ENCODE measurements around the gene VPS37C. TPM values are rescaled to one million over a fixed set of nuclear protein-coding genes. Genes with fewer than 3 reads are reported as not detected.
"Not testable (repeated sequence)": the region's sequence is repeated elsewhere in the genome, so short reads cannot be mapped to it uniquely, and the experiment has no call there.

VPS37C gene
- total RNA-seq (10 to 100 TPM; 14.8 to 35.8 TPM), polyA plus RNA-seq (10 to 100 TPM; 20.7 to 23.9 TPM)
- long read RNA-seq, donor 1, transcript VPS37C-201 (5 exons, 2,865 nt) = major isoform, 9 of 9 reads
- long read RNA-seq, donor 1, partial matches to known transcripts = 0 of 9 reads
- long read RNA-seq, donor 1, other reads (novel, unspliced or antisense) = 0 of 9 reads
- long read RNA-seq, donor 2, partial matches to known transcripts = 0 of 4 reads
- long read RNA-seq, donor 2, other reads (novel, unspliced or antisense) = 0 of 4 reads
- long read RNA-seq, donor 3, transcript VPS37C-201 (5 exons, 2,865 nt) = major isoform, 5 of 5 reads
- long read RNA-seq, donor 3, partial matches to known transcripts = 0 of 5 reads
- long read RNA-seq, donor 3, other reads (novel, unspliced or antisense) = 0 of 5 reads
- long read RNA-seq, donor 4, transcript VPS37C-201 (5 exons, 2,865 nt) = major isoform, 6 of 6 reads
- long read RNA-seq, donor 4, partial matches to known transcripts = 0 of 6 reads
- long read RNA-seq, donor 4, other reads (novel, unspliced or antisense) = 0 of 6 reads
- long read RNA-seq, donor 5, transcript VPS37C-201 (5 exons, 2,865 nt) = major isoform, 10 of 11 reads
- long read RNA-seq, donor 5, partial matches to known transcripts = 0 of 11 reads
- long read RNA-seq, donor 5, other reads (novel, unspliced or antisense) = 0 of 11 reads

- H3K27me3 ChIP-seq (ENCODE audit: control insufficient read depth in 3 of 3, insufficient read depth in 3 of 3, low read length in 2 of 3) = no peaks in the 10 kb centered on the region
- WGBS, 2 donors = 0% methylated on average over 63 to 85 of the region's 85 CpGs
- peaks cover 3 to 17% (median 4%) of the 10 kb centered on the region in 5 donors for H3K4me1 ChIP-seq (ENCODE audit: control insufficient read depth in 5 of 5, insufficient read depth in 5 of 5, low read length in 5 of 5)
- no peak for TF ChIP-seq CTCF (IDR thresholded peaks at IDR 0.05; ENCODE audit: control extremely low read depth, extremely low read depth)
- peak; percentile 96 for ATAC-seq (ENCODE audit: insufficient read depth, low FRiP score)
- H3K36me3 ChIP-seq (ENCODE audit: control insufficient read depth in 4 of 4, insufficient read depth in 4 of 4, low read length in 4 of 4) = peaks cover 0 to 2% (median 0%) of the 10 kb centered on the region in 4 donors
- no peaks in the 10 kb centered on the region for H3K9me3 ChIP-seq (ENCODE audit: control insufficient read depth in 4 of 4, insufficient read depth in 3 of 4, low read length in 3 of 4)
- peak within 1 kb of the TSS; percentile 94 to 99 for H3K27ac ChIP-seq (ENCODE audit: low read depth in 1 of 2, low read length in 1 of 2)
- peak within 1 kb of the TSS; percentile 52 to 82 for H3K9ac ChIP-seq (ENCODE audit: insufficient read depth in 1 of 2, low read length in 2 of 2)
- DNase-seq = peak; percentile 91 to 93 (median 91)
- H3K4me3 ChIP-seq = peak within 1 kb of the TSS; percentile 78
Measured at GRCh38 chr11:61161190-61162091, at the start of gene VPS37C. TSS of gene VPS37C (minus strand) at chr11:61161426. CDS start at chr11:61138829, 22,597 bp downstream.

GRCh38 chr11:61210629-61211028 lies 49.4 kb upstream of the VPS37C start:
- not testable (repeated sequence) for H3K9ac ChIP-seq (ENCODE audit: insufficient read depth in 1 of 2, low read length in 2 of 2); DNase-seq; H3K4me3 ChIP-seq; H3K27ac ChIP-seq (ENCODE audit: low read depth in 1 of 2, low read length in 1 of 2); H3K36me3 ChIP-seq (ENCODE audit: control insufficient read depth in 4 of 4, insufficient read depth in 4 of 4, low read length in 4 of 4); H3K27me3 ChIP-seq (ENCODE audit: control insufficient read depth in 3 of 3, insufficient read depth in 3 of 3, low read length in 2 of 3); H3K9me3 ChIP-seq (ENCODE audit: control insufficient read depth in 4 of 4, insufficient read depth in 3 of 4, low read length in 3 of 4); ATAC-seq (ENCODE audit: insufficient read depth, low FRiP score); H3K4me1 ChIP-seq (ENCODE audit: control insufficient read depth in 5 of 5, insufficient read depth in 5 of 5, low read length in 5 of 5)
- WGBS, 2 donors = no CpG with 5 or more reads among the region's 6 CpGs

GRCh38 chr11:61207636-61208310 lies 46.5 kb upstream of the VPS37C start:
- WGBS, 2 donors = no CpG with 5 or more reads among the region's 9 CpGs
- not testable (repeated sequence) for H3K9me3 ChIP-seq (ENCODE audit: control insufficient read depth in 4 of 4, insufficient read depth in 3 of 4, low read length in 3 of 4); H3K27me3 ChIP-seq (ENCODE audit: control insufficient read depth in 3 of 3, insufficient read depth in 3 of 3, low read length in 2 of 3); H3K9ac ChIP-seq (ENCODE audit: insufficient read depth in 1 of 2, low read length in 2 of 2); H3K27ac ChIP-seq (ENCODE audit: low read depth in 1 of 2, low read length in 1 of 2); H3K4me3 ChIP-seq; H3K4me1 ChIP-seq (ENCODE audit: control insufficient read depth in 5 of 5, insufficient read depth in 5 of 5, low read length in 5 of 5); H3K36me3 ChIP-seq (ENCODE audit: control insufficient read depth in 4 of 4, insufficient read depth in 4 of 4, low read length in 4 of 4); ATAC-seq (ENCODE audit: insufficient read depth, low FRiP score); DNase-seq

- H3K4me1 ChIP-seq (ENCODE audit: control insufficient read depth in 5 of 5, insufficient read depth in 5 of 5, low read length in 5 of 5); H3K4me3 ChIP-seq; DNase-seq; H3K27me3 ChIP-seq (ENCODE audit: control insufficient read depth in 3 of 3, insufficient read depth in 3 of 3, low read length in 2 of 3); H3K27ac ChIP-seq (ENCODE audit: low read depth in 1 of 2, low read length in 1 of 2); ATAC-seq (ENCODE audit: insufficient read depth, low FRiP score); H3K36me3 ChIP-seq (ENCODE audit: control insufficient read depth in 4 of 4, insufficient read depth in 4 of 4, low read length in 4 of 4); H3K9me3 ChIP-seq (ENCODE audit: control insufficient read depth in 4 of 4, insufficient read depth in 3 of 4, low read length in 3 of 4); H3K9ac ChIP-seq (ENCODE audit: insufficient read depth in 1 of 2, low read length in 2 of 2): not testable (repeated sequence)
- WGBS, 2 donors = 63 to 80% methylated on average over 14 of the region's 14 CpGs
Measured at GRCh38 chr11:61204502-61205059, 43.4 kb upstream of the VPS37C start.

- not testable (repeated sequence) for H3K9ac ChIP-seq (ENCODE audit: insufficient read depth in 1 of 2, low read length in 2 of 2); DNase-seq; H3K36me3 ChIP-seq (ENCODE audit: control insufficient read depth in 4 of 4, insufficient read depth in 4 of 4, low read length in 4 of 4); H3K4me3 ChIP-seq; H3K27me3 ChIP-seq (ENCODE audit: control insufficient read depth in 3 of 3, insufficient read depth in 3 of 3, low read length in 2 of 3); H3K4me1 ChIP-seq (ENCODE audit: control insufficient read depth in 5 of 5, insufficient read depth in 5 of 5, low read length in 5 of 5); H3K9me3 ChIP-seq (ENCODE audit: control insufficient read depth in 4 of 4, insufficient read depth in 3 of 4, low read length in 3 of 4); H3K27ac ChIP-seq (ENCODE audit: low read depth in 1 of 2, low read length in 1 of 2)
- ATAC-seq (ENCODE audit: insufficient read depth, low FRiP score) = peak; percentile 39
- WGBS, 2 donors = no CpG with 5 or more reads among the region's 5 CpGs
Measured at GRCh38 chr11:61203873-61204272, 42.6 kb upstream of the VPS37C start.

- ATAC-seq (ENCODE audit: insufficient read depth, low FRiP score) = not testable (repeated sequence)
- WGBS, 2 donors = 54 to 77% methylated on average over 17 of the region's 18 CpGs
Measured at GRCh38 chr11:61202950-61203746, 41.9 kb upstream of the VPS37C start, which contains the start of gene PGA3. TSS of gene PGA3 (plus strand) at chr11:61203515. CDS start at chr11:61203565, 50 bp downstream.

More at GRCh38 chr11:61202950-61203746, 41.9 kb upstream of the VPS37C start, which contains the start of gene PGA3:
- H3K4me3 ChIP-seq; H3K9ac ChIP-seq (ENCODE audit: insufficient read depth in 1 of 2, low read length in 2 of 2); H3K27ac ChIP-seq (ENCODE audit: low read depth in 1 of 2, low read length in 1 of 2); H3K4me1 ChIP-seq (ENCODE audit: control insufficient read depth in 5 of 5, insufficient read depth in 5 of 5, low read length in 5 of 5); H3K36me3 ChIP-seq (ENCODE audit: control insufficient read depth in 4 of 4, insufficient read depth in 4 of 4, low read length in 4 of 4); H3K27me3 ChIP-seq (ENCODE audit: control insufficient read depth in 3 of 3, insufficient read depth in 3 of 3, low read length in 2 of 3); DNase-seq: not testable (repeated sequence)
- H3K9me3 ChIP-seq (ENCODE audit: control insufficient read depth in 4 of 4, insufficient read depth in 3 of 4, low read length in 3 of 4) = peaks cover 0 to 13% (median 2%) of the 10 kb centered on the region in 4 donors

Data from lung (tissue), 16 donors.